Immature natural killer cell (primary cell): ENCODE results near the gene PRKN. TPM values are rescaled to one million over a fixed set of nuclear protein-coding genes. Genes with fewer than 3 reads are reported as not detected.
"Not testable (repeated sequence)": the region's sequence is repeated elsewhere in the genome, so short reads cannot be mapped to it uniquely, and the experiment has no call there.

Source experiments
- DNase-seq, 3 donors: peaks; one replicate each; pipeline ENCODE4 v3.0.0; 2022; ENCODE audit warnings: mixed read lengths in 1 of 3
- H3K27ac Mint-ChIP-seq, 6 donors: one replicate each; pipeline ENCODE4 v1.8.0; 2020; ENCODE audit warnings: mixed read lengths in 6 of 6, mild to moderate bottlenecking in 5 of 6, inconsistent platforms in 4 of 6, moderate library complexity in 3 of 6
- H3K27me3 Mint-ChIP-seq, 3 donors: one replicate each; pipeline ENCODE4 v1.8.0; 2020 to 2021; ENCODE audit warnings: low read depth in 3 of 3, mild to moderate bottlenecking in 3 of 3, mixed read lengths in 3 of 3, moderate library complexity in 3 of 3, inconsistent platforms in 1 of 3
- H3K36me3 Mint-ChIP-seq, 3 donors: one replicate each; pipeline ENCODE4 v1.8.0; 2020; ENCODE audit warnings: mixed read lengths in 3 of 3, inconsistent platforms in 2 of 3, mild to moderate bottlenecking in 2 of 3
- H3K4me1 Mint-ChIP-seq, 2 donors: one replicate each; pipeline ENCODE4 v1.8.0; 2020; ENCODE audit warnings: inconsistent platforms in 2 of 2, mild to moderate bottlenecking in 2 of 2, mixed read lengths in 2 of 2, moderate library complexity in 1 of 2
- H3K4me3 Mint-ChIP-seq, 5 donors: one replicate each; pipeline ENCODE4 v1.8.0; 2020; ENCODE audit warnings: mild to moderate bottlenecking in 5 of 5, mixed read lengths in 5 of 5, inconsistent platforms in 3 of 5, moderate library complexity in 3 of 5
- H3K9me3 Mint-ChIP-seq, 6 donors: one replicate each; pipeline ENCODE4 v1.8.0; 2020; ENCODE audit warnings: mild to moderate bottlenecking in 6 of 6, mixed read lengths in 6 of 6, inconsistent platforms in 4 of 6, moderate library complexity in 3 of 6
- polyA plus RNA-seq, 3 donors: library from polyadenylated mRNA; unstranded; fragments of 300-500 nt; fragmentation: Illumina TruSeq; gene quantifications; one replicate each; pipeline ENCODE4 v1.2.3, GENCODE V29; 2021

The PRKN gene
- polyA plus RNA-seq, 3 donors from 2014 or later = 0.37 to 6.4 (median 2.8) TPM

DNA sequence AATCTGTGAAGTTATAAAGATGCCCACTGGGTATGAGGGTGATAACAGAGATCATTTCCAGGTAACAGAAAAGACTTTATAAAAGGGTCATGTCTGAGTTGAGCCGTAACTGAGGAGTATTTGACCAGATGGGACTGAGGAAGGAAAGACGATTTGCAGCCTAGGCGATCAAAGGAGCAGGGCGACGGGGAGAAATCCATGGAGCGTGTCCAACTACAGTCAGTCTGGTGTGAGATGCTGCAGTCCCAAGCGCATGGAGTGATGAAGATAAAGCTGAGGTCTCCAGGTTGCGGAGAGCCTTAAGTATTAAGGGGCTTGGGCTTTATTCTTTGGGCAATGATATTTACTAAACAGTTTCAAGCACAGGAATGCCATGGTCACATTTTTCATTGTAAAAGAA is 166.7 kb downstream of the PRKN start:
- Mint-ChIP-seq H3K27me3 (peaks cover 0 to 2% (median 0%) of the 10 kb centered on the region in 3 donors), H3K27ac (no peak overlapping the region), H3K36me3 (peaks cover 0 to 7% (median 0%) of the 10 kb centered on the region in 3 donors), H3K4me3 (no peak overlapping the region), H3K9me3 (peaks cover 5 to 44% (median 27%) of the 10 kb centered on the region in 6 donors), H3K4me1 (no peaks in the 10 kb centered on the region)
- no peak for DNase-seq

DNA sequence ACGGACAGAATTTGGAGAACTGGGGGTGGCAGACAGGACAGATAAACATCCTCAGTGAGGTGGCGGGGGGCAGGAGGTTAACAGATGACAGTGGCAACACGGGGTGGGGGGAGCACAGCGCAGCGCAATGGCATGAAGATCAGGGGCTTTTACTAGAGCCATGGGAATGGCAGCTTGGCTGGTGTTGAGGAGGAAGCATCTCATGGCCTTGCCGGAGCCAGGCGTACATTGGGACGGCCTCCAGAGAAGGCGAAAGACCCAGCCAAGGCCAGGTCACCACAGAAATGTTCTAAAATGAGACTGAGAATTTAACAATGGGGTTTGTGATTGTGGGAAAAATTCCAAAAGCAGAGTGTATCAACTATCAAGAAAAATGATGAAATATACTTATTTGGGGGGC is 173.0 kb downstream of the PRKN start:
- H3K9me3 Mint-ChIP-seq = peaks cover 11 to 37% (median 15%) of the 10 kb centered on the region in 6 donors
- H3K27me3 Mint-ChIP-seq = peaks cover 0 to 1% (median 0%) of the 10 kb centered on the region in 3 donors
- H3K27ac Mint-ChIP-seq = no peak overlapping the region
- H3K36me3 Mint-ChIP-seq = peaks cover 0 to 18% (median 3%) of the 10 kb centered on the region in 3 donors
- no peaks in the 10 kb centered on the region for H3K4me1 Mint-ChIP-seq
- H3K4me3 Mint-ChIP-seq = no peak overlapping the region
- no peak for DNase-seq

DNA sequence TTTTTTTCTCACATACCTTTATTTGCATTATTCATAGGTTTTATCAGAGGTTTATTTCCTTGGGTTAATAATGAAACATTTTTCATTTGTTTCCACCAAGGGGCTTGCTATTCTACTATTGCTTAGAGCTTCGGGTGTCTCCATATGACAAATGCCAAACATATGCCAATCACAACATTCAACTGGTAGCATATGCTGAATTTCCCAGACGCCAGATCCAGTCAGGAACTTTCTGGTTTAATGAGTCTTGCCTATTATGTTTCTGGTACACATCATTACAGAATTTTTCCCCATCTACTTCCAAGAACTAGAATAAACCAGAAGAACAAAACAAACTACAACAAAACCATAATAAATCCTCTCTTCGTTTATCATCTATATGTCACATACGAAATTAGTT is 180.7 kb downstream of the PRKN start:
- no peak for DNase-seq
- H3K9me3 Mint-ChIP-seq = peaks cover 4 to 46% (median 12%) of the 10 kb centered on the region in 6 donors
- no peaks in the 10 kb centered on the region for H3K4me1 Mint-ChIP-seq
- peaks cover 0 to 4% (median 2%) of the 10 kb centered on the region in 3 donors for H3K27me3 Mint-ChIP-seq
- no peak overlapping the region for H3K4me3 Mint-ChIP-seq
- H3K36me3 Mint-ChIP-seq = peaks cover 0 to 4% (median 0%) of the 10 kb centered on the region in 3 donors
- no peak overlapping the region for H3K27ac Mint-ChIP-seq

DNA sequence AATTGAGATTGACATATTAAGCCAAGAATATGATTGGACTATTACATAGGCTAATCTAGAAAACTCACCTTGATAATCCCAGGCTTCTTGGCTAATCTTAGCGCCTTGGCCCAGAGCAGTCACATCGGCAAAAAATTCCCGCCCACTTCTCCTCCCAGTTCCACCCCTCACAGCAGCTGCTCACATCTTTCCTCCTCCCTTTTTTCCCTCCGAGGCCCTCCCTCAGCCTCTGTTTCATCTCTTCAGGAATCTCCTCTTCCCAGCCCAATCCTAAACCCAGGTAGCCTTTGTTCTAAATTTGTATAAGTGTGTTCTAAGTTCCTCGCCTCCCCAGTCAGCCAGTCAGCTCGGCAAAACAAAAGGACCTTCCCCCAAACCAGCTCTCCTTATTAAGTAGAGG is 184.3 kb downstream of the PRKN start:
- Mint-ChIP-seq H3K9me3 (peaks cover 2 to 34% (median 12%) of the 10 kb centered on the region in 6 donors), H3K27me3 (peaks cover 0 to 3% (median 2%) of the 10 kb centered on the region in 3 donors), H3K27ac (no peak overlapping the region), H3K36me3 (peaks cover 0 to 3% (median 2%) of the 10 kb centered on the region in 3 donors), H3K4me3 (no peak overlapping the region), H3K4me1 (no peaks in the 10 kb centered on the region)
- DNase-seq = no peak

DNA sequence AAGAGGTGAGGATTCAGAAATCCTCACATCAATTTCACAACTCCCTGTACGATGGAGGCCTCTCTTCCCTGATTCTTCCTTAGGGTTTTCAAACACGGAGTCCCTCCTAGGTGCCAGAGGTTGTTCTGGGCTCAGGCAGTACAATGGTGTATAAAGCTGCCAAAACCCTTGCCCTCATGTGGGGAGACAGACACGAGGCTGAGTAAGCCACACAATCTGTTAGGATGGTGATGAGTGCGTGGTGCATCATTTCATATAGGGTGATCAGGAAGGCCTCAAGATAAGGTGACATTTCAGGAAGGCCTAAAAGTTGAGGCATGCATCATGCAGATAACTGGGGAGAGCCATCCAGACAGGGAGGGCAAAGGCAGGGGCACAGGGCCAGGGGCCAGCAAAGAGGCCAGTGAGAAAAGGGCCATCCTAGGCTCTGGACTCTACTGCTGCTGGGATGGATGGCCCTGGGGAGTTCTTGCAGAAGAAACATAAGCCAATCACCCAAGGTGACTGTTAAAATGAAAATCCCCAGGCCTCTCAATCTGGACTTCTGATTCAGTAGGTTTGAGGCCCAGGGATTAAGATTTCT is 186.5 kb downstream of the PRKN start:
- Mint-ChIP-seq H3K4me3 (no peak overlapping the region), H3K27ac (no peak overlapping the region), H3K27me3 (peaks cover 0 to 3% (median 0%) of the 10 kb centered on the region in 3 donors), H3K4me1 (no peaks in the 10 kb centered on the region), H3K9me3 (peaks cover 2 to 28% (median 10%) of the 10 kb centered on the region in 6 donors), H3K36me3 (peaks cover 0 to 3% (median 2%) of the 10 kb centered on the region in 3 donors)
- DNase-seq = no peak

DNA sequence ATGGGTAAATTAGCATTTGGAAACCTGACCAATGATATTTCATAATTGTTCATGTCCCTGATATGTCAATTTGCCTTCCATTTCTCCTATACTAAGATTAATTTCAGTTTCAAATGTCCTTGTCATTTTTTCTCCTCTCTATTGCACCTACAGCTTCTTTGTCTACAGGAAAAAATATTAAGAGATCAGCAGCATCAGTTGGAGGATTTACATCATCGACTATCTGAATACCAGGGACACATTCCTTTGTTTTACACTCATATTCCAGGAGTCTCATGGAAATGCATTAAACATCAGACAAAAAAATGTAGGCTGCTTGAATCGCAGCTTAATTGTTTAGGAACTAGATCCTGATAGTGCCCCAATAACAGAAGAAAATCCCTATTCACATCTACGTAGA is 188.2 kb downstream of the PRKN start:
- Mint-ChIP-seq H3K4me3 (no peak overlapping the region), H3K9me3 (peaks cover 2 to 27% (median 11%) of the 10 kb centered on the region in 6 donors), H3K4me1 (no peaks in the 10 kb centered on the region), H3K27me3 (peaks cover 0 to 3% (median 0%) of the 10 kb centered on the region in 3 donors), H3K27ac (no peak overlapping the region), H3K36me3 (peaks cover 0 to 3% (median 2%) of the 10 kb centered on the region in 3 donors)
- no peak for DNase-seq

DNA sequence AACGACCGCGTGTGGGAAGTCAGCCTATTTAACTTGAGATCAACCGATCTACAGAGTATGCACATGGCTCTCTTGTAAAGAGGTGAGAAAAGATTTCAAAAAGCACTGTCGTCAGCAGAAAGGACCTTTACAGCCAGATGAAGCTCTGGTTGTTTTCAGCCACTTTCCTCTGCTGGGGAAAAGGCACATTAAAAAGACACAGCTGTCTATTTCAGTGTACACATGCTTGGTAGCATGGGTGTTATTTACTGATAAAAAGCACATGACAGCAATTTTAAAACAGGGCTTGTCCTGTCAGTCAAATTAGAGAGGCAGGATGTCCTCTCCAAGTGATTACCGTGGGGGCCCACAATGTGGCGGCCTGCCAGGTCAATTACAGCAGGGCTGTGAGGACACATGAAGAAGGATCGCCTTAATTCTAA is 188.9 kb downstream of the PRKN start:
- H3K27ac Mint-ChIP-seq = no peak overlapping the region
- no peak overlapping the region for H3K4me3 Mint-ChIP-seq
- peaks cover 0 to 3% (median 2%) of the 10 kb centered on the region in 3 donors for H3K36me3 Mint-ChIP-seq
- H3K9me3 Mint-ChIP-seq = peaks cover 2 to 22% (median 11%) of the 10 kb centered on the region in 6 donors
- no peaks in the 10 kb centered on the region for H3K4me1 Mint-ChIP-seq
- DNase-seq = no peak
- H3K27me3 Mint-ChIP-seq = no peaks in the 10 kb centered on the region

DNA sequence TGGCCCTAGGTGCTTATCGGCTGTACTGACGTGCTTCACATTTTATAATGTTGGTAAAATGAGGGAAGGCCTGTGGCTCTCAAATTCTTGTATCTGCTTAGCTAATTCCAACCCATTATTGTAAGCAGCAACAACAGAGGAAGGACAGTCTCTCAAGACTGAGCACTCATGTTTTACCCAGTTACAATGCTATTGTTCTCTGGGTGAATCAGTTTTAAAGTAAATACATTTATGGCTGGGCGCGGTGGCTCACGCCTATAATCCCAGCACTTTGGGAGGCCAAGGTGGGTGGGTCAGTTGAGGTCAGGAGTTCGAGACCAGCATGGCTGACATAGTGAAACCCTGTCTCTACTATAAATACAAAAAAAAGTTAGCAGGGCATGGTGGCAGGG is 194.6 kb downstream of the PRKN start:
- Mint-ChIP-seq H3K4me3 (no peak overlapping the region), H3K27me3 (peaks cover 0 to 1% (median 0%) of the 10 kb centered on the region in 3 donors), H3K9me3 (peaks cover 0 to 10% (median 4%) of the 10 kb centered on the region in 6 donors), H3K36me3 (no peaks in the 10 kb centered on the region), H3K27ac (no peak overlapping the region), H3K4me1 (no peaks in the 10 kb centered on the region)
- DNase-seq = no peak

DNA sequence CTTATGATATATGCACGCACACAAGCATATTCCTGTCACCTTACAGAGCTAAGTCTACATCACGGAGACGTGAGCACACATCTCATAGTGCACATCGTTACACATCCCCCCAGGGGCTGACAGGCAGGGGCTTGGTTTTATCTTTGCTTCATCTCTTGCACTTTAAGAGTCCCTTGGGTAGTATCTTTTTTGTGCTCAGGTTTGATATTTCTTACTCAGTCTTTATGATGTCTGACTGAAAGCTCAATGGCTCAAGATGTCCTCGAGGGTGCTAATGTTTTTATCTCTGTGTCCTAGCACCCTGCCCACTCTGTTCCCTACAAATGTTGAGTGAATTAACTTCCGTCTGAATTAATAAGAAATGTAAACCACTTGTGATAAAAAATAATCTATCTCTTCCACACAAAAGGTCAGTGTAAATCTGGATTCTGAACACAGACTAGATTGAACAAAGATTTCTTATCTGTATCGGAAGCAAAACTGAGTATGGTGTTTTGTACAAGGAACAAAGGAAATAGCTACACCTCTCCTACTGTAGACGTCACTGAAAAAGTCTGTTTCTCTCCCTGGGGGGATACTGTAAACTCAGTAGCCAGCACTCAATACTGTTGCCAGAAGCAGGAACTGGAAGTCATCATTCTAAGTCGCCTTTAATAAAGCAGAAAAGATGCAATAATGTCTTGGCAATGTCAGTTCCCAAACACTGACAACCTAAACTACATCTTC is 195.1 kb downstream of the PRKN start:
- Mint-ChIP-seq H3K27me3 (peaks cover 0 to 1% (median 0%) of the 10 kb centered on the region in 3 donors), H3K9me3 (peaks cover 0 to 6% (median 3%) of the 10 kb centered on the region in 6 donors), H3K4me1 (no peaks in the 10 kb centered on the region), H3K4me3 (no peak overlapping the region), H3K27ac (no peak overlapping the region), H3K36me3 (no peaks in the 10 kb centered on the region)
- no peak for DNase-seq

DNA sequence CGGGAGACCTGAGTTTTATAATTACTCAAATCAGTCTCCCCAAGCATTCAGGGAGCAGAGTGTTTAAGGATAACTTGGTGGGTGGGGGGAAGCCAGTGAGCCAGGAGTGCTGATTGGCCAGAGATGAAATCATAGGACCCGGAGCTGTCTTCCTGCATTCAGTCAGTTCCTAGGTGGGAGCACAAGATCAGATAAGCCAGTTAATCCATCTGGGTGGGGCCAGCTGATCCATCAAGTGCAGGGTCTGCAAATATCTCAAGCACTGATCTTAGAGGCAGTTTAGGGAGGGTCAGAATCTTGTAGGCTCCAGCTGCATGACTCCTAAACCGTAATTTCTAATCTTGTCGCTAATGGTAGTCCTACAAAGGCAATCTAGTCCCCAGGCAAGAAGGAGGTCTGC is 196.2 kb downstream of the PRKN start:
- not testable (repeated sequence) for H3K27ac Mint-ChIP-seq, H3K27me3 Mint-ChIP-seq, H3K4me1 Mint-ChIP-seq, H3K36me3 Mint-ChIP-seq, H3K9me3 Mint-ChIP-seq, DNase-seq, H3K4me3 Mint-ChIP-seq

DNA sequence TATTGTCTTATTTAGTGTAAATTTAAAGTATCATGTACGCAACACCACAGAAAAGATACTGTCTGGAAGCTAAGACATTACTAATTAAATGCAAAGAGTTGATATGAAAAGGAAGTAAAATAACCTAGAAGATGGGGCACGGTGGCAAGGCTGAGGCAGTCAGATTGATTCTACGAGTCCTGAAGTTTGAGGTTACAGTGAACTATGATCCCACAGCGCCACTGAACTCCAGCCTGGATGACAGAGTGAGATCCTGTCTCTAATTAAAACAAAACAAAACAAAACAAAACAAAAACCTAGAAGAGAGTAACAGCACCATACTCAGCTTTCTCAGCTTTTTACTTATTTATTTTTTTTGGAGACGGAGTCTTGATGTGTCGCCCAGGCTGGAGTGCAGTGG is 199.0 kb downstream of the PRKN start:
- H3K4me3 Mint-ChIP-seq = no peak overlapping the region
- H3K36me3 Mint-ChIP-seq = peaks cover 0 to 7% (median 0%) of the 10 kb centered on the region in 3 donors
- DNase-seq = no peak
- no peak overlapping the region for H3K27ac Mint-ChIP-seq
- H3K9me3 Mint-ChIP-seq = peaks cover 0 to 10% (median 6%) of the 10 kb centered on the region in 6 donors
- peaks cover 0 to 3% (median 1%) of the 10 kb centered on the region in 3 donors for H3K27me3 Mint-ChIP-seq
- H3K4me1 Mint-ChIP-seq = no peaks in the 10 kb centered on the region

DNA sequence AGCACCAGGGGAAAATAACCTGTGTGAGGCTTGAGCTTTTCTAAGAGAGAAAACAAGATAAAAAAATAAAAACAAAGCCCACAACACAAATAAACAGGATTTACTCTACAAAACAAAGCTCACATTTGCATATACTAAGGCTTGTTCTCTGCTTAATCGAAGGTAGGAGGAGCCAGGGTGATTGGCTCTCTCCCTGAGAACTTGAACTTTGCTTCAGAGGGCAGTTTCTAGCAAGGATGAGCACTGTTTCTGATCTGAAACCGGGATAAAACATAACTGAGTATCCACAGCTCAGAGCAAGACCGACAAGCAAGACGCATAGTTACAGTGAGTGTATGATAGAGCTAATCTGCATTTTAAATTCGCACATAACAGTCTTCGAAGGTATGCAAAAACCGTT is 200.6 kb downstream of the PRKN start:
- peaks cover 0 to 7% (median 0%) of the 10 kb centered on the region in 3 donors for H3K36me3 Mint-ChIP-seq
- H3K4me3 Mint-ChIP-seq = no peak overlapping the region
- peaks cover 0 to 5% (median 1%) of the 10 kb centered on the region in 3 donors for H3K27me3 Mint-ChIP-seq
- H3K9me3 Mint-ChIP-seq = peaks cover 6 to 13% (median 7%) of the 10 kb centered on the region in 6 donors
- H3K4me1 Mint-ChIP-seq = no peaks in the 10 kb centered on the region
- no peak overlapping the region for H3K27ac Mint-ChIP-seq
- DNase-seq = no peak

DNA sequence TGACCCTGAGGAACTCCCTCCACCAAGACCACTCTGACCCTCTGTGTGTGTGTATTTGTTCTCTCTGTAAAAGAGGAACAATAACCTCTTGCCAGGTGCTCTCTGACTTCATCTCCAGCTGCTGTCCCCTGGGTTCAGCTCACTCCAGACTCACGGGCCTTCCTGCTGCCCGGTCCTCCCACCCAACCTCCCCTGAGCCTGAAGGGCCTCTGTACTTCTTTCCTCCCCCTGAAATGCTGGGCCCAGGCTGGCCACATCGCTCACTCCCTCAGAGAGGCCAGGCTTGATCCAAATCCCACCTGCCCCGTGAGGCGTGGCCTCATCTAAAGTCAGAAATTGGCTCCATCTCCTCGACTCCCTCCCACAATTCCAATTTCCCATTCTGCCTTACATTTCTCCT is 202.4 kb downstream of the PRKN start:
- no peak overlapping the region for H3K27ac Mint-ChIP-seq
- H3K27me3 Mint-ChIP-seq = peaks cover 0 to 5% (median 1%) of the 10 kb centered on the region in 3 donors
- no peaks in the 10 kb centered on the region for H3K4me1 Mint-ChIP-seq
- H3K4me3 Mint-ChIP-seq = no peak overlapping the region
- no peak for DNase-seq
- peaks cover 5 to 11% (median 6%) of the 10 kb centered on the region in 6 donors for H3K9me3 Mint-ChIP-seq
- H3K36me3 Mint-ChIP-seq = peaks cover 0 to 7% (median 0%) of the 10 kb centered on the region in 3 donors

DNA sequence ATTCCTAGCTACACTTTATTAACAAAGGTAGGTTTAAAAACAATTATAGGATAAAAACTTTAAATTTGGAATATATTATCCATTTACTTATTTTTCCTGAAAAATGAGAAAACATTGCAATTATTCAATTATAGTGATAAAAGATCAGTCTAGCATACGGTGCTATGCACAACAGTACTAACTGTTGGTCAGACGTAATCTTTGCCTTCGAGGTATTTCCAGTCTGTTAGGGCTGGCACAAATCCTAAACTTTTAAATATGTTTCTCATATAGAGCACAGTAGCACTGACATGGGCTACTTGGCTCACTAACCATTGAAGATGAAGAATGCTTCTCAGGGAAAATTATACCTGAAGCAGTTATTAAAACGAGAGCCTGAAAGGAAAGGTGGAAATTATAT is 214.8 kb downstream of the PRKN start:
- no peak for DNase-seq
- Mint-ChIP-seq H3K27ac (no peak overlapping the region), H3K36me3 (no peaks in the 10 kb centered on the region), H3K4me3 (no peak overlapping the region), H3K9me3 (peaks cover 0 to 13% (median 5%) of the 10 kb centered on the region in 6 donors), H3K4me1 (no peaks in the 10 kb centered on the region), H3K27me3 (no peaks in the 10 kb centered on the region)
